Vagina (tissue), 2 donors: ENCODE measurements around the gene PRIMPOL.

Experiments
- CTCF ChIP-seq, 3 experiments: fragments of 450-650 bp in 2 of 3; fragments of 200-600 bp in 1 of 3; sonication (generic) in 1 of 3; IDR thresholded peaks; one replicate each; pipeline ENCODE4 v1.5.1; 2017 to 2019; ENCODE audit warnings: antibody characterized with exemption in 3 of 3, mild to moderate bottlenecking in 2 of 3, moderate library complexity in 2 of 3
- POLR2AphosphoS5 ChIP-seq, 2 donors: sonication (generic); formaldehyde crosslinking; IDR thresholded peaks; one replicate each; pipeline ENCODE4 v1.9.0; 2017; ENCODE audit warnings: antibody characterized with exemption in 2 of 2, mild to moderate bottlenecking in 2 of 2, low read depth in 1 of 2; ENCODE audit not compliant: insufficient read depth in 1 of 2

- no peak for TF ChIP-seq CTCF (IDR thresholded peaks at IDR 0.05)
- no peak for TF ChIP-seq POLR2AphosphoS5 (IDR thresholded peaks at IDR 0.05; ENCODE audit: insufficient read depth in 1 of 2, low read depth in 1 of 2)
Observed at GRCh38 chr4:184671101-184671500, 21.6 kb downstream of the PRIMPOL start.
